ENCODE measurements around the gene CEP20. TPM values are rescaled to one million over a fixed set of nuclear protein-coding genes. Genes with fewer than 3 reads are reported as not detected.

The CEP20 gene
- total and polyA plus RNA-seq, 10 of the 15 experiments (the other 5 are each of a cell fraction or from before 2014, with no cell fraction given): 33.4 to 57.8 (median 52.6) TPM

DNA sequence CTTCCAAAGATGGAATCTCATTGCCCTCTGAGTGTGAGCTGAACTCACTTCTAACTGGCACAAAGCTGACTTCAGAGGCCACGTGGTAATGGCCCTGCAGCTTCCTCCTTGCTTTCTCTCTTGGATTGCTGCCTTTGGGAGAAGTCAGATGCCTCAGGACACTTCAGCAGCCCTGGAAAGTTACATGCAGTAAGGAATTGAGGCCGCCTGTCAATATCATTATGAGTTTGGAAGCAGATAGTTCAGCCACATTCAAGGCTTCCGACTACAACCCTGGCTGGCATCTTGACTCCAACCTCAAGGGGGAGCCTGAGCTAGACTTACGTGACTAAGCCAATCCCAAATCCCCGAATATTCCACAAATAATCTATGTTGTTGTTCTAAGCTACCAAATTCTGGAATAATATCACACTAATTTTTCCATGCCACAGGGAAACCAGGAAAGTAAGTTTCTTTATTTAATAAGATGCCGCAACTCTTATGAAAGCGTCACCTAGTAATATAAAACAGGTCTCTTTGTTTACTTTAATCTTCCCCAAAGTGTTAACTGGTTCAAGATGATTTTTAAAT is 13.6 kb downstream of the CEP20 start:
- DNase-seq (ENCODE audit: low read depth, low spot score): no peak
- H3K36me3 ChIP-seq (ENCODE audit: control insufficient read depth in 2 of 2, insufficient read depth in 2 of 2, low read length in 1 of 2): peaks cover 0 to 6% of the 10 kb centered on the region in 2 experiments; a peak in 3 of 4 replicates

More for the DNA sequence above, 13.6 kb downstream of the CEP20 start:
- WGBS (ENCODE audit: insufficient coverage, insufficient replicate concordance, low lambda C conversion rate, missing lambda C conversion rate): 82% methylated on average over 7 of the region's 7 CpGs
- no TSS peak for BruUV-seq (replicated peaks)
- SMC1A ChIA-PET (ENCODE audit: uncharacterized antibody, unreplicated experiment): interaction anchor here (0.6 to 4.2 kb wide), 15 partner anchors 13 to 253 kb away, joined by 3 to 32 read pairs (median 4); partner anchors contain the start of gene CEP20
- in situ Hi-C loops (cut with MboI): no loop called here
- Histone ChIP-seq H4K20me1 (ENCODE audit: control insufficient read depth, insufficient read depth) (no peaks in the 10 kb centered on the region), H3K4me1 (ENCODE audit: control insufficient read depth, insufficient read depth, low read length) (peaks cover 3% of the 10 kb centered on the region; the same call in 1 of the 2 replicates), H3K9me3 (replicated peaks; ENCODE audit: control insufficient read depth, insufficient read depth, low read length) (no peaks in the 10 kb centered on the region), H3K27me3 (replicated peaks in 1 of 2; ENCODE audit: control insufficient read depth in 2 of 2, insufficient read depth in 2 of 2, low read length in 1 of 2) (no peaks in the 10 kb centered on the region), H3K4me2 (ENCODE audit: control insufficient read depth, insufficient read depth) (no peak overlapping the region), H3K9ac (ENCODE audit: control insufficient read depth, insufficient read depth, low read length) (no peak overlapping the region), H3K79me2 (ENCODE audit: control insufficient read depth, insufficient read depth, low read length) (no peaks in the 10 kb centered on the region), H3K27ac (ENCODE audit: control insufficient read depth, insufficient read depth) (no peak overlapping the region), H3K4me3 (no peak overlapping the region), H2AFZ (ENCODE audit: control insufficient read depth, low read depth, low read length) (no peak overlapping the region)
- CTCF ChIA-PET: interaction anchor here (0.6 to 3.4 kb wide), 32 partner anchors 9 to 312 kb away, joined by 3 to 35 read pairs (median 3); partner anchors contain the start of gene CEP20
- TF ChIP-seq IRF3 (IDR thresholded peaks at IDR 0.05) (no peak), IKZF1 (conservative IDR thresholded peaks at IDR 0.05) (0 out of 2 replicates have a peak, but pooled peaks have one; percentile 25), JUNB (IDR thresholded peaks at IDR 0.05) (no peak), RAD21 (IDR thresholded peaks at IDR 0.05; ENCODE audit: insufficient read depth, low read depth, low read length) (peak; percentile 56), MYB (IDR thresholded peaks at IDR 0.05; ENCODE audit: borderline replicate concordance, low read depth, low read length) (no peak), YY1 (IDR thresholded peaks at IDR 0.05; ENCODE audit: low read depth, low read length) (0 out of 2 replicates have a peak, but pooled peaks have one; percentile 19), SMC3 (IDR thresholded peaks at IDR 0.05; ENCODE audit: borderline replicate concordance, low read length) (peak; percentile 52; the same call in 1 of the 2 replicates), BACH1 (IDR thresholded peaks at IDR 0.05; ENCODE audit: borderline replicate concordance) (no peak)
- TF ChIP-seq, protein P1, sequence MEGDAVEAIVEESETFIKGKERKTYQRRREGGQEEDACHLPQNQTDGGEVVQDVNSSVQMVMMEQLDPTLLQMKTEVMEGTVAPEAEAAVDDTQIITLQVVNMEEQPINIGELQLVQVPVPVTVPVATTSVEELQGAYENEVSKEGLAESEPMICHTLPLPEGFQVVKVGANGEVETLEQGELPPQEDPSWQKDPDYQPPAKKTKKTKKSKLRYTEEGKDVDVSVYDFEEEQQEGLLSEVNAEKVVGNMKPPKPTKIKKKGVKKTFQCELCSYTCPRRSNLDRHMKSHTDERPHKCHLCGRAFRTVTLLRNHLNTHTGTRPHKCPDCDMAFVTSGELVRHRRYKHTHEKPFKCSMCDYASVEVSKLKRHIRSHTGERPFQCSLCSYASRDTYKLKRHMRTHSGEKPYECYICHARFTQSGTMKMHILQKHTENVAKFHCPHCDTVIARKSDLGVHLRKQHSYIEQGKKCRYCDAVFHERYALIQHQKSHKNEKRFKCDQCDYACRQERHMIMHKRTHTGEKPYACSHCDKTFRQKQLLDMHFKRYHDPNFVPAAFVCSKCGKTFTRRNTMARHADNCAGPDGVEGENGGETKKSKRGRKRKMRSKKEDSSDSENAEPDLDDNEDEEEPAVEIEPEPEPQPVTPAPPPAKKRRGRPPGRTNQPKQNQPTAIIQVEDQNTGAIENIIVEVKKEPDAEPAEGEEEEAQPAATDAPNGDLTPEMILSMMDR (IDR thresholded peaks at IDR 0.05 in 2 of 3, conservative IDR thresholded peaks at IDR 0.05 in 1 of 3; ENCODE audit: control insufficient read depth in 2 of 3, extremely low read depth in 1 of 3, insufficient read depth in 1 of 3, low read depth in 3 of 3, low read length in 3 of 3): peak; percentile 54 to 73 (median 61)
- intact Hi-C loops (cut with micrococcal nuclease; ENCODE audit: unreplicated experiment): no loop called here
- RAD21 ChIA-PET (ENCODE audit: unreplicated experiment): interaction anchor here (0.9 to 2.3 kb wide), 9 partner anchors 14 to 192 kb away, joined by 3 to 6 read pairs (median 4); partner anchors contain the start of gene CEP20
- POLR2A ChIA-PET: no interaction called here
- ATAC-seq: peak; percentile 65
- FAIRE-seq: no peak
